Spleen (tissue), 7 donors: ENCODE results near the gene ENDOV.

Experiments
- CTCF ChIP-seq, 11 experiments: fragments of 200-600 bp in 7 of 11; fragments of 450-650 bp in 4 of 11; sonication (generic) in 4 of 11; IDR thresholded peaks in 8 of 11; conservative IDR thresholded peaks in 3 of 11; 1 replicate in 7 of 11; 2 replicates in 4 of 11; pipeline versions ENCODE4 v1.4.0 to v1.8.0; 2016 to 2021; ENCODE audit warnings: antibody characterized with exemption in 11 of 11, inconsistent platforms in 4 of 11, mild to moderate bottlenecking in 1 of 11
- POLR2A ChIP-seq, 3 donors: fragments of 450-650 bp; IDR thresholded peaks; one replicate each; pipeline ENCODE4 v1.5.1; 2017; ENCODE audit warnings: antibody characterized with exemption in 3 of 3, mild to moderate bottlenecking in 1 of 3
- POLR2AphosphoS5 ChIP-seq, 3 donors: sonication (generic); formaldehyde crosslinking; IDR thresholded peaks; one replicate each; pipeline ENCODE4 v1.5.1; 2017; ENCODE audit warnings: antibody characterized with exemption in 3 of 3
- donor health status: DM: no; HTN: no; CAD: no; lungs with moderate emphysema.
- donor health status: DM: no; HTN: no; CAD: no.
- donor health status: DM: no; HTN: no; CAD: no.

DNA sequence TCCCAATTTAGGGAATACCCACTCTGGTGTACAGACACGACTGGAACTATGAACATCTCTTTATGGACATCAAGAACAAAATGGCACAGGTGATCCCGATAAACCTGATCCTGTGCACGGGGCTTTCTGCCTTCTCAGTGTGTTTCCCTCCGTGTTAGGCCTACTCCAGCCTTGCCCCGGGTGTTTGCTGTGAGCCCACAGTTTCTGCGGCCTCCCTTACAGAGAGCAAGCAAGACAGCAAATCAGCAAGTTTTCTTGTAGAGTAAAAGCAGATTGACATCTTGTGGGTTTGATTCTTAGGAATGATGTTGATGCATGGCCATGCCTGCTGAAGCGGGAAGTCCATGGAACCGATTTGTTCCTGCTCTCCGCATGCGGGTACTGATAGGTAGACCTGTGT lies 26.4 kb upstream of the ENDOV start:
- TF ChIP-seq CTCF (IDR thresholded peaks at IDR 0.05 in 8 of 11, conservative IDR thresholded peaks at IDR 0.05 in 3 of 11) (no peak), POLR2A (IDR thresholded peaks at IDR 0.05) (no peak), POLR2AphosphoS5 (IDR thresholded peaks at IDR 0.05) (no peak)
